Kasumi-1 (cell line): ENCODE measurements around the gene DHRS4.

Experiments
- DNase-seq, 2 experiments: peaks; one replicate each; lab custom pipeline; 2025; lab: John Stamatoyannopoulos, UW

Gene DHRS4

DNA sequence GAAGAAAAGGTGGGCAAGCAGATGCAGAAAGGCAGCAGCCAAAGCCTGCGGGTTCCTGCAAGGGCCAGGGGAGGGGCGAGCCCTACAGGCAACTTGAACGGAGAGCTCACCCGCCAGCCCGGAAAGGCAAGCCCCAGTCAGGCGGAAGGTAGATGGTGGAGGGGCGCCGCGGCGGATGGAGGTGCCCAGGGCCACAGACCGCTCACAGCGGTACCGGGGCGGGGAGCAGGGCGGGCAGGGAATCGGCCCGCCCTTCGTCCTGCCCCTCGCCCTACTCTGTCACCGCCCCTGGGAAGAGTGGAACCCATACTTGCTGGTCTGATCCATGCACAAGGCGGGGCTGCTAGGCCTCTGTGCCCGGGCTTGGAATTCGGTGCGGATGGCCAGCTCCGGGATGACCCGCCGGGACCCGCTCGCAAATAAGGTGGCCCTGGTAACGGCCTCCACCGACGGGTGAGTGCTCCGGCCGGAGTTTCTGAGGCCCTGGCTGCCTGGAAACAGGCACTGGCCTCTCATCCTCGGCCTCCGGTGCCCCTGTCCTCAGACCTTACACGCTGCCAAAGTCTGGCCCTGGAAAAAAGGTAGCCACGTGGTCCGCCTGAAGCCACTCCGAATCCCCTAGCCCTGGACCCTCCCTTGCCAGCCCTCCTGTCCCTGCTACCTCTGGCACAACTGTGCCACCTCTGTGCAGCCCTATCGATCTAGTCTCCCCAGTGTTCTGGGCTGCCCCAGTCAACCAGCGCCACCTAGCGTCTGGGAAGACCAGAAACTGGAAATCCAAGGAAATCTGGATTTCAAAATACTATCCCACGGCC is at the start of gene DHRS4:
Gene DHRS4 (plus strand): TSS at position 307 of the 815 bp plus-strand sequence. CDS start 19 bp downstream, at position 326.
- DNase-seq, result peak; percentile 80 to 88

DNA sequence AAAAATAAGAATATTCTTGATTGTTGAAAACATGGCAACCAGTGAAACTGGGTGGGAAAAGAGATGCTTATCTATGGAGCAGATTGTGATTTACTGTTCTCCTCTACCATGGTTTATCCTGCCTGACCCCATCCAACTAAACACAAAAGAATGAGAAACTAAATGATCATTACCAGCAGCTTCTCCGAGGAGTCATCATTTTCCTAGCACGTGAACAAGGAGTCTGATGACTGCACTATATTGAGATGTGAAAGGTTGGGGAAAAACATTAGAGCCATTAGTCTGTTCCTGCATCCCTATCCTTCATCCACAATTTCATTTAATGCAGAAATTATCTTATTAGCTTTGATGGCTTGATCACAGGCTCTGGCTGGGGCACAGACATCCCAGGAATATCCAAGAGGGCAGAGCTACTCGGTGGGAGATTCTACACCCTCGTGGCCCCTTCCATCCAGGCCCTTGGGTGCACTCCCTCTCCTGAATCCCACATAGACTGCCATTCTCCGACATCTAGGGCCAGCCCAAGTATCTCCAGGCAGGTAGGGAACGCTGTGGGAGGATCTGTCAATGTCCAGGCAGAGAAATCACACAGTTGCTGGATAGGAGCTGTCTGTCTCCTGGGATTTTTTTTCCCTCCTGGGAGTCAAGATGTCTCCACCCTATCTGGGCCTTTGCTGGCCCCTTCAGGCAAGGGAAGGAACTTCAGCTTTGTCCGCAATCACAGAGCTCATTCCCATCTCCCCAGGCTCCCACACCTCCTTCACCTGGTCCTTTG is 43.3 kb upstream of the DHRS4 start:
- peak; percentile 27 to 65 for DNase-seq

DNA sequence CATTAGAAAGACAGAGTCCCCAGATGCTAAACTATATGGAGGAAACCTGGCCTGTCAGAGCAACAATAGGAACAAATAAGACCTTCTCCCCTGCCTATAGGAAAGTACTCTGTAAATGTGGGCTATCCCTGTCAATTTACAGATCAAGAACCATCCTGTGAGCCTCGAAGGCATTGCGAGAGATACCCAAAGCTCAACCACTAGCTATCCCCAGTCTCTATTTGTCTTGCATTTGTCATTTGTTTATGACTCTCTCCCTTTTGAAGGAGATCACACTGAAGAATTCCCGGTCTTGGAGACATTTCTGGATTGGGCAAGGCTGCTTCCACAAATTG is 42.7 kb upstream of the DHRS4 start:
- DNase-seq, result no peak

DNA sequence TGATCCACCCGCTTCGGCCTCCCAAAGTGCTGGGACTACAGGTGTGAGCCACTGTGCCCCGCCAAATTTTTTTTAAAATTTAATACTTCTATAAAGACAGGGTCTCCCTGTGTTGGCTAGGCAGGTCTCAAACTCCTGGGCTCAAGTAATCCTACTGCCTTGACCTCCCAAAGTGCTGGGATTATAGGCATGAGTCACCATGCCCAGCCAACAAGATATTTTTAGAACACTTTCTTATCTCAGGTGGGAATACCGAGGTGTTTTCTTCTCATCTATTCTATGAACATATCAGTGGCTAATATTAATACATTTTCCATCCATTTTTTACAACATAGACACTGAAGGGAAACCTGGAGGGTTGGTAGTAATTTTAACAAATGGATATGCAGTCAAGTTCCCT is 38.0 kb upstream of the DHRS4 start:
- no peak for DNase-seq

DNA sequence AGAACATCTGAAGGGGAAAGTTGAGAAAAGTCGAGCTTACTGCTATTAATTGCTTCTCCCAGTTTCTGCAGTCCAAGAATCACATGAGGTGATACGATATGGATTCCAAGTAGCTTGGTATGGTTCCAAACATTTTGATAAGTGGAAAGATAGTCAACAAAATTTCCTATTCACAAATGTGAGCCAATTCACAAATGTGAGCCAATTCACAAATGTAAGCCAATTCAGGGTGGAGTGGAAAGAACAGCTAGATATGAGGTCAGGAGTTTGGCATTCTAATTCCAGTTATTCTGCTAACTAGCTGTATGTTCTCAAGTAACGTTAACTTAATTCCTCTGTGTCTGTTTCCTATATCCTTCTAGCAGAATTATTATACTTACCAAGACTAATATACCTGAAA is 37.6 kb upstream of the DHRS4 start:
- DNase-seq, result no peak

DNA sequence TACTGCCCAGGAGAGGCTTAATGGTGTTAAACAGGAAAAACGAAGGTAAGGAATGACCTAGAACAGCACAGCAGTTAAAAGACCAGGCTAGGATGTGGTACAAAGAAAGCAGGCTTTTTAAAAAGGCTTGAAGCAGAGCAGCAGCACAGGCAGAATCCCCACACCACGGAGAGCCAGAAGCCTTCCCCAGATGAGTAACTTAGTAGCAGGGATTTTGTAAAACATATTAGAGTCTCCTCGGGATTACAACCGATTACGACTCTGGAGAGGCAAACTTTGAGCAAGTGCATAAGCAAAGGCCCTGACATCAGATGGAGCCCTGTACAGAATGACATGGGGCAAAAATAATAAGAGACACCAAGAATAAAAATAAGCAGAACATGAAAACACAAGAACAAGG is 37.1 kb upstream of the DHRS4 start:
- no peak for DNase-seq

DNA sequence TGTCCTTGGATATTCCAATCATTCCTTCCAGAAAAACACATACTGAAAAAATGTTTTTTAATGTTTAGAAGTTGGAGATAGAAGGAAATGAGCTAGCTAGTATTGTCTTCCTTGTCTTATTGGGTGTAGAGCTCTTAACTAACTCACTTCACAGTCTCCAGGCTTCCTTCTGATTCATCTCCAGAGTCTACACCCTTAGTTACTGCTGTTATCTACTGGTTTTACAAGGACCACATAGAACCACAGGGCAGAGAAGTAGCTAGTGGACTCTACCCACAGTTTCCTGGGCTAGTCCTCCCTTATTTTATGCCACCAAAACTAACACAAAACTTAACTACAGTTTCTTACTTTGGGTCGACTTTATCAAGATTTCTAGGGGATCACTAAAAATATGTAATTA is 31.0 kb upstream of the DHRS4 start:
- no peak for DNase-seq

DNA sequence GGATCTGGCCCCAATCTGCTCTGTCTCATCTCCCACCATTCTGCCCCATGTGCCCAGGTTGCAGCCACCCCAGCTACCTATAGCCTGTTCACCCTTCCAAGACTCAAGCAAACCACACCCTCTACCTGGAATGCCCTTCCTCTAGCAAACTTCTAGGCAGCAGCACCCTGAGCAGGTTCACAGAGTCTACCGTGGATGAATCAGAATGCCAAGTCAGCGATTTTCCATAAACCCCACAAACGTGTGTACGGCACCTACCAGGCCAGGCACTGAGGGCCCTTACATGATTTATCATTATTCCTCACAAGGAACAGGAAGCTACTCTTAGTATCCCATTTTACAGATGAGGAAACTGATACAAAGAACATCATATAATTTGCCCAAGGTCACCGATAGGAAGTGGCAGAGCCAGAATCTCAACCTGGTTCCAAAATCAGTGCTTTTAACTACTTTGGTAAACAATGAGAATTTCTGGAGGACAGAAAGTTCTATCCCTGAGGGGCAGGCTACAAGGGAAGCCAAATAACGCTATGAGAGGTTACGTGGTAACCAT is 28.0 kb upstream of the DHRS4 start:
- DNase-seq, result no peak

DNA sequence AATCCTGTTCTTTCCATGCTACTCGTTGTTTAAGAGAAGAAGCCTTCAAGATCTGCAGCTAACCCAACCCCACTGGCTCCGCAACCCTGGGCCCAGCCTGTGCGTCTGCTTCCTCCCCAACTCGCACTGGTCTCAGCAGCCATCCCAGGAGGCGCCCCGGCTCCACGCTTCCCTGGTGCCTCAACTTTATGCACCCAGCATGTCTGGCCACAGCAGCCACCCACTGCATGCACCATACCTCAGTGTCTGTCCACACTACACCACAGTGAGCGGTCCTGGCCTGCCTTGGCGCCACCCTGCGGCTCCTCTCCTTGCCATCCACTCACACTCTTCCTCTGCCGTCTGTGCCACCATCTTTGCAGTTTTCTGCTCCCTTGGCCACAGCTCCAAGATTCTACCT is 27.0 kb upstream of the DHRS4 start:
- DNase-seq, result no peak

DNA sequence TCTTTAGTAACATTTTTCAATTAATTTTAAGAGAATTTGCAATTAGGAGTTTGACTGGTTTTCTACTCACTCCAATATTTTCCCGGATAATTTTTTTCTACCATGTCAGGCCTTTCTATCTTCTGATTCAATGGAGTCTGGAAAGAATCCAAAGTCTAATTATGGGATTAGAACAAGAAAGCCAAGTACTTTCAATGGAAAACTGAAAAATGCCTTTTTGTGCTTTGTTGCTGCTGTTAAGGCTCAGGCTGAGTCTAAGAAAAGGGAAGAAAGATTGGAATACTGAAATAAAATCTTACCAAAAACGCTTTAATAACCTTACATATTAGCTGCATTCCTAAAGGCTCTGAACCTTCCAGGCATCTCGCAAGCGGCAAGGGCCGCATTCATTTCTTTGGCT is 24.4 kb upstream of the DHRS4 start:
- no peak for DNase-seq

DNA sequence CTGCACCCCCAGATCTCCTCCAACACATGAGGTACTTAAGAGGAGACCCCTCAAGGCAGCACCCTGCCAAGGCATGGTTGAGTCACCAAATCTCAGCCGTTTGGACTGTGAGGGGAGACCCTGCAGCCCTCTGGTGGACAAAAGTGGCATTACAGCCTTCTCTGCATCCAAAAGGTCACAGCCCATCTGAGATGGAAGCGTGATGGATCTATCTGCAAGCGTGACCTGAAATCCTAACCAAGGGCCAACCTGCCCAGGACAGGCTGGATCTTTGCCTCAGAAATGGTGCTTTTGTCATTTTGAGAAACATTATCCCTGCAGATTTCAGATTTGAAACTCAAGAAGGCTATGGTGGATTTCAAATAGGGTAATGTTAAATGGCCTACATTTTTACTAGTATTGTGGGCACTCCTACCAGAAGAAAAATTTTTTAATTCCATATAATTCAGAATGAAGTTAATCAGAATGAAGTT is 23.7 kb upstream of the DHRS4 start:
- peak; percentile 62 for DNase-seq

DNA sequence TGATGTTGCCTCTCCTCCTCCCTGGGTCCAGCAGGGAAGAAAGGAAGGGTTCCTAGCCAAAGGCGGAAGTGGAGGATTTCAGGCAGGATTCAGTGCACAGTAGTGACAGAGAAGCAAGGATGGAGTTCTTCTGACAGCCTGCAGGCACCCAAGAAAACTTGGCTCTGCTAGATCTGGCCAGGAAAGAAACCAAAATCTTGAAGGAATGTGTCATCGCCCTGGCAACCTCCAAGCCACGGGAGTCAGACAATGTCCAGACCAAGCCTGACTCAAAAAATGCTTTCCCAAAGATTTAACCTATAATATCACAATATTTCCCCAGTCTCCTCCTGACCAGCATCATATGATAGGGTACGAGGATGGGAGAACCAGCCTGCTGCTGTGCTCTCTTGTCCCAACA is 22.8 kb upstream of the DHRS4 start:
- DNase-seq, result no peak

DNA sequence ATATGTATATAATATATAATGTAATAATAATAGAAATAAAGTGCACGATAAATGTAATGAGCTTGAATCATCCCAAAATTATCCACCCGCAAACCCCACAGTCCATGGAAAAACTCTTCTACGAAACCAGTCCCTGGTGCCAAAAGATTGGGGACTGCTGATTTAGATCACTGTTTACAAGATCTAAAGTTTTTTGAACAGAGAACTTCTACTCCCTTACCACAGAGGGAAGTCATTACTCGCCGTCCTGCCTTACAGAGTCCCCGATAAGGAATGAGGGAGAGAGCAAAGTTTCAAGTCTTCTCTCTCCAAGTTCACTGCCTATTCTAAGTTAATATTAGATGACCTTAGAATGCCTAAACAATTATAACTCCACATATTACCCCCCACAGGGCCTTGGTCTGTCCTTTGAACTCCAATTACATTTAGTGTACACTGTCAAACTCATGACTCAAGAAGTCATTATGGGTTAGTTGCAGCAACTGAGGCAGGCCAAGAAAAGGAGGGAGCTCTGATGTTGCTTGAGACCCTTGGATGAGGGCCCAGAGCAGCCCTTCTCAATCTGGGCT is 21.8 kb upstream of the DHRS4 start:
- no peak for DNase-seq

DNA sequence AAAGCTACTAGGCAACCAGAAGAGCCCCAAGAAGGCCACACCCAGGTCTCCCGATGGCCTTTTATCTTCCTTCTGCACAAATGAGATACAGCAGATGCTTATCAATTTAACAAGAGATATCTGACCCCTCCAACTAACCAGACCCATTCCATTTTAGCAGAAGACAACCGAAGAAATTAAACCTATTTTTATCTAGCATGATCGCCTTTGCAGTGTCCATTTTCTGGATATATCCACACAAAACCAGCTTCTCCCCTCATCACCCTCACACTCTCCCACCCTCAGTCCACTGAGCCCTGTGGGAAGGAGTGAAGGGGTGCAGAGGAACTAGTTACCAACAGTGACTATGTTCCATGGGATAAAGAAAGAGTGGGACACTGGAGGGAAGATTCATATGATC is 20.9 kb upstream of the DHRS4 start:
- no peak for DNase-seq

DNA sequence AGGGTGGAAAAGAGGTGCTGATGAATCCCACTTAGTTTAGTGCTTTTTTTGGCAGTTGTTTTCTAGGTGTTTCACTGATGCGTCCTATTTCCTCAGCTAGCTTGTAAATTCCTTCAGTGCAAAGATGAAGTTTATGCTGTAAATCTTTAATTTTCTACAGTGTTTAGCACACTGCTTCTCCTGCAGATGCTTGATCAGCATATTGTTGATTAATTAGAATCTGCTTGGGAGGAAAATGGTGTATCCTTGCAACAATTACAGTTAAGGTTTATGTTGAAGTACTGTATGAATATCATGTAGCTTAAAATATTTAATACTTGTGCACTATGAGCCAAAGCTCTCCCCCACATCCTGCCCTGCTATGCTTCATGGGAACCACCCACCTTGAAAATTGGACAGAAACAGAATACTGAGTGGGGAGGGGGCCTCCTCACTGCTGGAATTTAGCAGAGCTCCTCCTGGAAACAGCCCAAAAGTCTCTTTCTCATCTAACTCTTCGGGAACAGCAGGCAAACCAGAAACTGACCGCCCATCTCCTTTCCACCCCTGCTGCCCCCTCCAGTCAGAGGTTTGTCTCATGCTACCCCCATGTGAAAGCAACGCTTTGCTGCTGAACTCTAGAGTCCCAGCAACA is 20.3 kb upstream of the DHRS4 start:
- no peak for DNase-seq

DNA sequence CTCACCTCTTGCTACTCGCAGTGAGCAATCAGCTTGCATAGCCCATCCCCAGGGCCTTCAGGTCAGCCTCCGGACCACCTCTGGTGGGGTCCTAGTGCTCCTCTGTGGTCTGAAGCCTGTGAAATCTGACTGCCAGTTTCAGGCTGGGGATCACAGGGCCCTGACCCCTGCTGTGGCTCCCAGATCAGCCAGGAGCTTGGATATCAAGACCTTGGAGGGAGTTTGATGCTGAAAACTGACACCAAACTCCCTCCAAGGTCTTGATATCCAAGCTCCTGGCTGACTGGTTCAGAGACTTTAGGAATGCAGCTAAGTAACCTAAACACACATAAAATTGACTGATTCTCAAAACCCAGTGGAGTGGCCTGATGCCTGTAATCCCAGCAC is 19.8 kb upstream of the DHRS4 start:
- no peak for DNase-seq

DNA sequence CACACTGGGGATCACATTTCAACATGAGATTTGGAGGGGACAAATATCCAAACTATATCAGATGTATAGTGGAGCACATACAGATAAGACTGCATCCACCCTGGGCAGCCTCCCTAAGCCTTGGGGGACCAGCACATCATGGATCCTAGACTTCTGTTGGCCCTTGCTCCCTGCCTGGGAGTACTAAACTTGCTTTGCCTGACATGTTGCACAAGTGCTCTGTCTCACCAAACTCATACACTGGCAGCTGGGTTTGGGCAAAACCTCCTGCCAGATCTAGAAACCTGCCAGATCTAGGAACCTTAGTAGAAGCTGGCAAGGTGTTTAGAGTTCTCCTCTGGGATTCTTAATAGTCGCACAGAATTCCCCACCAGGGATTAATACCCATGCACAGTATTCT is 18.4 kb upstream of the DHRS4 start:
- DNase-seq, result no peak

DNA sequence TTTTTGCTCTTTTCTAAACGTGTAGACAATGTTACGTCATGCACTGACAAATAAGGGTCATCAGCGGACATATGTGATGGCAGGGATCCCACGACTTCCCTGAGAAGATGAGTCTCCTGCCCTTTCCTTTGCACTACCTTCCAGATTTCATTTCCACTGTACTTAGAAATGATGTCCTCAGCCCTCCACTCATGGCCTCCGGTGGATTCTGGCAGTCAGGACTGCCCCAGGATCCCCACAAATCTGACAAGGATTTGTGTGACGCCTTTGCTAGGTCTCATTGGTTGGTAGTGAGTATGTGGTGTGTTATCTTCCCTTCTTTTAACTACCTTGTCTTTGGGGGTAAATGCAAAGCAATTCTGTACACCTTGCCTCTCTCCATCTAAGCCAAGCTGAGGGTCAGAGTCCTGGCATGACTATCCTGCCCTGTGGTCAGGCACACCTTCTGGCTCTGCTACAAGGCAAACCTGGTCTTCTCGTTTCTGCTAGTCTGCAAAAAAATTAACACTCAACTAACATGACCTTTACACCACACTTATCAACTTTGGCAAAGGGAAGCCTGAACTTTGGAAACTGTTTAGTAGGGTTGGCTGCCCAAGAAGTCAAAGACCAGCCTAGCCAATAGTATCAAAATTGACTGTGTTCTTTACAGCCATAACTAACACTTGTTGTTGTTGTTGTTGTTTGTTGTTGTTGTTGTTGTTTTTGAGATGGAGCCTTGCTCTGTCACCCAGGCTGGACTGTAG is 17.3 kb upstream of the DHRS4 start:
- no peak for DNase-seq

DNA sequence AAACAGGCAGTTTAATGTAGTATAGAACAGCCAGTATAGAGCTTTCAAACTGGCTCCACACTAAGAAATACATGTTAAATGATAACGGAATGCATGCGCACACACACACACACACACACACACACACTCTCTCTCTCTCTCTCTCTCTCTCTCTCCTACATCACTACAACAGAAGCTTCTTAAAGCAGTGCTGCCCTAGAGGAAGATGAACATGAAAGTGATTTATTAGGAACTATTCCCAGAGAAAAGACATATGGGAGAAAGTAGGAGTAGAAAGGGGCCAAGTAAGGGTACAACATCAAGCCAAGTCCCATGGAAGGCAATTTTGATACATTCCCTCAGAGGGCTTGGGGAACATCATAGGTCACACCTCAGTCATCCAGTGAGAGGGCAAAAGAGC is 16.4 kb upstream of the DHRS4 start:
- DNase-seq, result no peak

DNA sequence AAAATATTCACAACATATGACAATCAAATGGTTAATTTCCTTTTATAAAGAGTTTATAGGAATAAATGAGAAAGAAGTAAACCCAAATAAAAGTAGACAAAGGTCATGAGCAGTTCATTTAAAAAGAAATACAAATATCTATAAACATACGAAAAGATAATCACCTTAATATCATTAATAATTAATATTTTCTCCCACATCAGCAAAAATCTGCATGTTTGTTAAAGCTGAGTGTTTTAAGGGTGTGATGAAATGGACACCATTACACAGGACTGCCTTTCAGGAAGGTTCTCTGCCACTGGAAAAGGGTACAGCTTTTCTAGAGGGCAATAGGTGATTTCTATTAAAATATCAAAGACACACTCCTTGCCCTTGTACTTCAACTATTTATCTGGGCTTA is 14.7 kb upstream of the DHRS4 start:
- no peak for DNase-seq

DNA sequence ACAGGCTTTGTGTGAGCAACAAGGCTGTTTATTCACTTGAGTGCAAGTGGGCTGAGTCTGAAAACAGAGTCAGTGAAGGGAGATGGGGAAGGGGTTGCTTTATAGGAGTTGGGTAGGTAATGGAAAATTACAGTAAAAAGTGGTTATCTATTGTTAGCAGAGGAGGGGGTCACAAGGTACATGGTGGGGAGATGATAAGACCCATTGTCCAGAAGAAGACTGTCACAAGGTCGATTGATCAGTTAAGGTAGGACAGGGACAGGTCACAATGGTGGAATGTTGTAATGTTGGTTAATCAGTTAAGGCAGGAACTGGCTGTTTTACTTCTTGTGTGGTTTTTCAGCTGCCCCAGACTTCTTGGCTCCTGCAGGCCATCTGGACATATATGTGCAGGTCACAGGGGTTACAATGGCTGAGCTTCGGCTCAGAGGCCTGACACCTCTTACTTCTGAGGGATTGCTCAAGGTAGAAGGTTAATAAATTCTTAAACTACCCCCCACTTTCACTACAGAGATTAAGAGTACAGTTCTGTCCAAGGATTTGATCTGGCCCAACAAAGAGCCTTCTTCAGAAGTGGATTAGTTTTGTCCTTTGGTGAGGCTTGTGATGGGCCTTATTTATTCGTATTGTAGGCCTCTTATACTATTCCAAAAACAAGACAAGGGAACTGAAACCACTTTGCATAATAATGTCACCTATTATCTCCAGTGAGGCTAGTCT is 13.8 kb upstream of the DHRS4 start:
- no peak for DNase-seq
